K562 (cell line): Measurements from ENCODE around the gene RC3H2.

Experiments
- ATF4 ChIP-seq: fragments of 450-650 bp; formaldehyde crosslinking; IDR thresholded peaks from 2 replicates; pipeline ENCODE4 v1.4.0; 2022; ENCODE audit warnings: mild to moderate bottlenecking, moderate library complexity
- CCAR2 ChIP-seq: fragments of 200-400 bp; formaldehyde crosslinking; IDR thresholded peaks from 2 replicates; pipeline ENCODE4 v1.6.1; 2017; ENCODE audit warnings: mild to moderate bottlenecking, low read depth, low read length
- DNMT1 ChIP-seq: fragments of 450-650 bp; IDR thresholded peaks from 2 replicates; pipeline ENCODE4 v1.6.1; 2016; ENCODE audit warnings: antibody characterized with exemption, mild to moderate bottlenecking
- FOXM1 ChIP-seq, 2 experiments: fragments of 450-650 bp in 1 of 2; sonication (generic) in 1 of 2; formaldehyde crosslinking in 1 of 2; IDR thresholded peaks; 2 replicates each; pipeline versions ENCODE4 v1.6.1 to v1.9.0; 2017 to 2022; ENCODE audit warnings: low read depth in 2 of 2, mild to moderate bottlenecking in 2 of 2, missing genetic modification reagents in 1 of 2, moderate library complexity in 1 of 2
- NFRKB ChIP-seq: fragments of 450-650 bp; IDR thresholded peaks from 2 replicates; pipeline ENCODE4 v1.6.1; 2016; ENCODE audit warnings: low read depth
- ZBTB7A ChIP-seq: IDR thresholded peaks from 2 replicates; pipeline ENCODE4 v1.6.1; 2011; ENCODE audit warnings: low read depth, mild to moderate bottlenecking, low read length, moderate library complexity, borderline replicate concordance; ENCODE audit not compliant: control insufficient read depth

- TF ChIP-seq ATF4 (CRISPR knock-in tag) (no peak), DNMT1 (no peak), ZBTB7A (peak; percentile 12; the same call in 1 of the 2 replicates), FOXM1 (IDR thresholded peaks at IDR 0.05; ENCODE audit: low read depth) (no peak), FOXM1 (CRISPR knock-in tag; IDR thresholded peaks at IDR 0.05; ENCODE audit: low read depth) (no peak), CCAR2 (no peak), NFRKB (no peak)
These were observed 35.8 kb upstream of the RC3H2 start, which contains the start of gene RABGAP1 for GRCh38 chr9:122940749-122941581.
